ENCODE measurements around the gene SERPINB6.
"Not testable (repeated sequence)": the region's sequence is repeated elsewhere in the genome, so short reads cannot be mapped to it uniquely, and the experiment has no call there.

SERPINB6 gene

GRCh38 chr6:2953098-2953497 lies 18.3 kb downstream of the SERPINB6 start:
- no peak for DNase-seq

GRCh38 chr6:2952557-2953095 lies 18.7 kb downstream of the SERPINB6 start:
- DNase-seq = peak; percentile 27

- DNase-seq = no peak
Measured at GRCh38 chr6:2951728-2952127, 19.6 kb downstream of the SERPINB6 start.

- DNase-seq = no peak
Measured at GRCh38 chr6:2950713-2951112, 20.7 kb downstream of the SERPINB6 start.

- DNase-seq = no peak
Measured at GRCh38 chr6:2949536-2950083, 21.8 kb downstream of the SERPINB6 start.

- DNase-seq = no peak
Measured at GRCh38 chr6:2949121-2949520, 22.2 kb downstream of the SERPINB6 start.

GRCh38 chr6:2948228-2949025 lies 22.9 kb downstream of the SERPINB6 start:
- DNase-seq = no peak

GRCh38 chr6:2947445-2947844 lies 23.9 kb downstream of the SERPINB6 start:
- no peak for DNase-seq

- DNase-seq = no peak
Measured at GRCh38 chr6:2945153-2945452, 26.3 kb downstream of the SERPINB6 start.

GRCh38 chr6:2944405-2945152 lies 26.8 kb downstream of the SERPINB6 start:
- DNase-seq = no peak

- no peak for DNase-seq
Measured at GRCh38 chr6:2943564-2943955, 27.8 kb downstream of the SERPINB6 start.

- DNase-seq = no peak
Measured at GRCh38 chr6:2942914-2943563, 28.3 kb downstream of the SERPINB6 start.

GRCh38 chr6:2942116-2942515 lies 29.3 kb downstream of the SERPINB6 start:
- not testable (repeated sequence) for DNase-seq

- DNase-seq = no peak
Measured at GRCh38 chr6:2940851-2941250, 30.5 kb downstream of the SERPINB6 start.

GRCh38 chr6:2940010-2940850 lies 31.1 kb downstream of the SERPINB6 start:
- no peak for DNase-seq

- DNase-seq = no peak
Measured at GRCh38 chr6:2939315-2940009, 31.9 kb downstream of the SERPINB6 start.

- no peak for DNase-seq
Measured at GRCh38 chr6:2938632-2939083, 32.7 kb downstream of the SERPINB6 start.

- DNase-seq = no peak
Measured at GRCh38 chr6:2938004-2938631, 33.2 kb downstream of the SERPINB6 start.

- no peak for DNase-seq
Measured at GRCh38 chr6:2937627-2938003, 33.8 kb downstream of the SERPINB6 start.

- DNase-seq = no peak
Measured at GRCh38 chr6:2935566-2936291, 35.6 kb downstream of the SERPINB6 start.

- no peak for DNase-seq
Measured at GRCh38 chr6:2934057-2934456, 37.3 kb downstream of the SERPINB6 start.

Data from NCI-H226 (cell line).